HepG2 (cell line): ENCODE data around the gene PCYT2. TPM values are rescaled to one million over a fixed set of nuclear protein-coding genes. Genes with fewer than 3 reads are reported as not detected.

Source experiments
- AHR ChIP-seq: IDR thresholded peaks from 2 replicates; pipeline ENCODE4 v1.6.1; 2018; ENCODE audit warnings: missing genetic modification reagents, missing compliant biosample characterization
- FOXK2 ChIP-seq: fragments of 450-650 bp; IDR thresholded peaks from 2 replicates; pipeline ENCODE4 v1.6.1; 2016
- GLMP ChIP-seq: sonication (generic); formaldehyde crosslinking; IDR thresholded peaks from 2 replicates; pipeline ENCODE4 v1.9.0; 2021; ENCODE audit warnings: missing genetic modification reagents, mild to moderate bottlenecking, borderline replicate concordance
- NR2C2 ChIP-seq: sonication (generic); formaldehyde crosslinking; IDR thresholded peaks from 2 replicates; pipeline ENCODE4 v1.4.0; 2020; ENCODE audit warnings: missing genetic modification reagents, mild to moderate bottlenecking, moderate library complexity, borderline replicate concordance
- RBM39 ChIP-seq: fragments of 200-400 bp; formaldehyde crosslinking; IDR thresholded peaks from one replicate; pipeline ENCODE4 v1.6.1; 2018; ENCODE audit warnings: antibody characterized with exemption, mild to moderate bottlenecking, low read depth, low read length; ENCODE audit not compliant: poor library complexity, severe bottlenecking
- SMAD3 ChIP-seq: sonication (generic); formaldehyde crosslinking; IDR thresholded peaks from 2 replicates; pipeline ENCODE4 v1.4.0; 2020; ENCODE audit warnings: missing genetic modification reagents
- ZBTB26 ChIP-seq: IDR thresholded peaks from 2 replicates; pipeline ENCODE4 v1.6.1; 2016; ENCODE audit warnings: missing compliant biosample characterization, missing genetic modification reagents, borderline replicate concordance
- ZHX2 ChIP-seq, 2 experiments: sonication (generic) in 1 of 2; formaldehyde crosslinking in 1 of 2; IDR thresholded peaks; 2 replicates each; pipeline versions ENCODE4 v1.6.1 to v1.9.0; 2014 to 2022; ENCODE audit warnings: antibody characterized with exemption in 1 of 2, borderline replicate concordance in 1 of 2, inconsistent platforms in 1 of 2, low read depth in 1 of 2, missing genetic modification reagents in 1 of 2
- ZNF143 ChIP-seq: sonication (generic); formaldehyde crosslinking; IDR thresholded peaks from 2 replicates; pipeline ENCODE4 v1.4.0; 2020; ENCODE audit warnings: missing genetic modification reagents
- ZNF326 ChIP-seq: sonication (generic); formaldehyde crosslinking; IDR thresholded peaks from 2 replicates; pipeline ENCODE4 v1.4.0; 2020; ENCODE audit warnings: missing genetic modification reagents, borderline replicate concordance
- ZNF337 ChIP-seq: sonication (generic); formaldehyde crosslinking; IDR thresholded peaks from 2 replicates; pipeline ENCODE4 v1.5.1; 2020; ENCODE audit warnings: missing genetic modification reagents, low read depth, mild to moderate bottlenecking, borderline replicate concordance
- ZNF484 ChIP-seq: sonication (generic); formaldehyde crosslinking; IDR thresholded peaks from 2 replicates; pipeline ENCODE4 v1.5.1; 2020; ENCODE audit warnings: mild to moderate bottlenecking, low read depth, missing genetic modification reagents, borderline replicate concordance
- ZNF512B ChIP-seq: sonication (generic); formaldehyde crosslinking; IDR thresholded peaks from 2 replicates; pipeline ENCODE4 v1.5.1; 2020; ENCODE audit warnings: missing genetic modification reagents, mild to moderate bottlenecking, borderline replicate concordance
- polyA plus RNA-seq, 8 experiments: library from polyadenylated mRNA; depleted of rRNA in 3 of 8; stranded (reverse) in 7 of 8; unstranded in 1 of 8; fragments of >200 nt; fragmentation: Illumina TruSeq in 4 of 8; extraction: Trizol in 4 of 8; gene quantifications; 2 replicates each; pipeline versions ENCODE4 v1.2.1 to v1.2.3, GENCODE V29; 2011 to 2016; ENCODE audit warnings: low read depth in 4 of 8, missing spikeins in 1 of 8, mixed read lengths in 1 of 8; ENCODE audit not compliant: insufficient read depth in 1 of 8
- total RNA-seq, 5 experiments: library from RNA; depleted of rRNA; stranded (reverse); fragments of >200 nt; fragmentation: Illumina TruSeq; extraction: Trizol; gene quantifications; 2 replicates each; pipeline ENCODE4 v1.2.3, GENCODE V29; 2016; ENCODE audit warnings: low read depth in 1 of 5

PCYT2 gene
- total and polyA plus RNA-seq, 2 of the 13 experiments (the other 11 are each of a cell fraction or from before 2014, with no cell fraction given), result 147 to 297 TPM

DNA sequence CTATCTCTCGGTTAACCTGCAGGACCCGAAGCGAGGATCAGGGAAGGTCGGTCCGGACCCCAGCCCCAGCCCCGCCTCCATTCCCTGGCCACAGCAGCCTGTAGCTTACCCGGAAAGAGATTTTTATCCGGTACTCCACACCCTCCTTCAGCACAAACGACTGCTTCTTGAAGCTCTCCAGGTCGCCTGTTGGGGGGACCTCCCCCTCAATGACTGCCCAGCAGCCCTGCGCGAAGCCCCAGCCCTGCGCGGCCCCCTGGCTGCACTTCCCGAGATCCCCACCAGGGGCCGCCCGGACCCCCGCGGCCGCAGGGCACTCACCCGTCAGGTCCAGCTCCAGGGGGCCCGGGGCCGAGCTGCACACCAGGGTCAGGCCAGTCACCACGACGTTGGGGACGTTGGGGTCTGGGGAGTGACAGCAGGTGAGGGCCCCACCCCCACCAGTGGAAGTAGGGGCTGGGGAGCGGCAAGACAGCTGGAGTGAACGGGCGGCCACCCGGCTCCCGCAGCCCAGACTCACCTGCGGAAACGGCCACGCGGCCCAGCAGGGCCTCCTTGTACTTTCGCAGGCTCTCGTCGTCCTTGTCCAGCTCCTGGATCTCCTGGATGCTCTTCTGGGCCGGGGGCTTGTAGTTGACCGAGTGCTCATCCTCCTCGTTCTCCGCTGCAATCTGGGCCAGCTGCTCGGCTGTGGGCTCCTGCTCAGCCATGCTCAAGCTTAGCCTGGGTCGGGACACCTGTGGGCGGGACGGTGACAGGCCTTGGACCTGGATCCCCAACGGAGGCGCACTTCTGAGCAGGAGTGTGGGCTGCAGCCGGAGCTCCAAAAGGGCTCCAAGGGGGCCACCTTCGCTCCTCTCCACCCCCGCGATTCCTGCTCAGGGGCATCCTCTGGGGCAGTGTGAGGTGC is 41.7 kb downstream of the PCYT2 start (continued):
- TF ChIP-seq ZBTB26 (CRISPR knock-in tag) (no peak), FOXK2 (no peak), ZNF326 (CRISPR knock-in tag) (peak; percentile 50), ZHX2 (IDR thresholded peaks at IDR 0.05; ENCODE audit: low read depth) (0 out of 2 replicates have a peak, but pooled peaks have one; percentile 43), ZHX2 (CRISPR knock-in tag; IDR thresholded peaks at IDR 0.05; ENCODE audit: borderline replicate concordance) (no peak), GLMP (CRISPR knock-in tag) (no peak), AHR (CRISPR knock-in tag) (no peak), SMAD3 (CRISPR knock-in tag) (0 out of 2 replicates have a peak, but pooled peaks have one; percentile 21), ZNF143 (CRISPR knock-in tag) (peak; percentile 39; the same call in 1 of the 2 replicates), NR2C2 (no peak; the same call in 1 of the 2 replicates), RBM39 (no peak), ZNF512B (CRISPR knock-in tag) (no peak), ZNF337 (CRISPR knock-in tag) (0 out of 2 replicates have a peak, but pooled peaks have one; percentile 24), ZNF484 (CRISPR knock-in tag) (no peak)
